ENCODE data around the gene SYCP2.

SYCP2 gene

DNA sequence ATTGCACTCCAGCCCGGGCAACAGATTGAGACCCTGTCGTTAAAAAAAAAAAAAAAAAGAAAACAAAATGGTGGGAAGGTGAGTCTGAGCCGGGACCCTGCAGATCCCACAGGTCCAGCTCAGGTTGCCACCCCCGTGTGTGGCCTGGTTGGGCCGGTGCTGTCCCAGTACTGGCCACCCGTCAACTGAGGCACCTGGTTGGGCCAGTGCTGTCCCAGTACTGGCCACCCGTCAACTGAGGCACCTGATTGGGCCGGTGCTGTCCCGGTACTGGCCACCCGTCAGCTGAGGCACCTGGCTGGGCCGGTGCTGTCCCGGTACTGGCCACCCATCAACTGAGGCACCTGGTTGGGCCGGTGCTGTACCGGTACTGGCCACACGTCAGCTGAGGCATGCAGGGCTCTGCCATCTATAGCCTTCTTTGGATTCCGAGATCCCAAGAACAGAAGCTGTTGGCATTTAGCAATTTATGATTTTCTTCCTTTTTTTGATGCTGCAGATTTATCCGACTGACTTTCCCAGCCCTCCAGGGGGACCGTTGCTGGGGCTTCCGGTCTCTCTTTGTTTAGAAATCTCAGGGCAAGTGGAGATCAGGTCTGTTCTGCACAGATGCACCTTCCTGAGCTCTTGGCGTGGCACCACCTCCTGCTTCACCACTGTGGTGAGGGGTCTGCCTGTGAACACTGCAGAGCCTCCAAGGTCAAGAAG lies 113.8 kb downstream of the SYCP2 start:
- TF ChIP-seq, protein P1, sequence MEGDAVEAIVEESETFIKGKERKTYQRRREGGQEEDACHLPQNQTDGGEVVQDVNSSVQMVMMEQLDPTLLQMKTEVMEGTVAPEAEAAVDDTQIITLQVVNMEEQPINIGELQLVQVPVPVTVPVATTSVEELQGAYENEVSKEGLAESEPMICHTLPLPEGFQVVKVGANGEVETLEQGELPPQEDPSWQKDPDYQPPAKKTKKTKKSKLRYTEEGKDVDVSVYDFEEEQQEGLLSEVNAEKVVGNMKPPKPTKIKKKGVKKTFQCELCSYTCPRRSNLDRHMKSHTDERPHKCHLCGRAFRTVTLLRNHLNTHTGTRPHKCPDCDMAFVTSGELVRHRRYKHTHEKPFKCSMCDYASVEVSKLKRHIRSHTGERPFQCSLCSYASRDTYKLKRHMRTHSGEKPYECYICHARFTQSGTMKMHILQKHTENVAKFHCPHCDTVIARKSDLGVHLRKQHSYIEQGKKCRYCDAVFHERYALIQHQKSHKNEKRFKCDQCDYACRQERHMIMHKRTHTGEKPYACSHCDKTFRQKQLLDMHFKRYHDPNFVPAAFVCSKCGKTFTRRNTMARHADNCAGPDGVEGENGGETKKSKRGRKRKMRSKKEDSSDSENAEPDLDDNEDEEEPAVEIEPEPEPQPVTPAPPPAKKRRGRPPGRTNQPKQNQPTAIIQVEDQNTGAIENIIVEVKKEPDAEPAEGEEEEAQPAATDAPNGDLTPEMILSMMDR (conservative IDR thresholded peaks at IDR 0.05): no peak

DNA sequence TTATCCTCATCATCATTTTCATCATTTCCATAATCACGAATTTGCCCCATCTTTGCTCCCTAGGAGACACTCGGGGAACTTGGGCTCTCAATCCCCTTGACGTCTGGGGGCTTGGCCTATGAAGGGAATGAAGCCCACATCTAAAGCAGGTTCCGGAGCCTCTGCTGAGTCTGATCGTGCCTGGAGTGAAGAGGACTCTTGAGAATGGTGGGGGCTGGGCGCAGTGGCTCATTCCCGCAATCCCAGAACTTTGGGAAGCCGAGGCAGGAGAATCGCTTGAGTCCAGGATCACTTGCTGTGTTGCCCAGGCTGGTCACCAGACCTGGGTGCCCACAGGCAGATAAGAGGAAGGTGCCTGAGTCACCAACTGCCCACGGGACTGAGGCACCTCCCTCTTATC lies 114.5 kb downstream of the SYCP2 start:
- TF ChIP-seq, protein P1 (conservative IDR thresholded peaks at IDR 0.05): no peak

More for the DNA sequence above, 113.8 kb downstream of the SYCP2 start:
- no peak overlapping the region for H3K27ac ChIP-seq

DNA sequence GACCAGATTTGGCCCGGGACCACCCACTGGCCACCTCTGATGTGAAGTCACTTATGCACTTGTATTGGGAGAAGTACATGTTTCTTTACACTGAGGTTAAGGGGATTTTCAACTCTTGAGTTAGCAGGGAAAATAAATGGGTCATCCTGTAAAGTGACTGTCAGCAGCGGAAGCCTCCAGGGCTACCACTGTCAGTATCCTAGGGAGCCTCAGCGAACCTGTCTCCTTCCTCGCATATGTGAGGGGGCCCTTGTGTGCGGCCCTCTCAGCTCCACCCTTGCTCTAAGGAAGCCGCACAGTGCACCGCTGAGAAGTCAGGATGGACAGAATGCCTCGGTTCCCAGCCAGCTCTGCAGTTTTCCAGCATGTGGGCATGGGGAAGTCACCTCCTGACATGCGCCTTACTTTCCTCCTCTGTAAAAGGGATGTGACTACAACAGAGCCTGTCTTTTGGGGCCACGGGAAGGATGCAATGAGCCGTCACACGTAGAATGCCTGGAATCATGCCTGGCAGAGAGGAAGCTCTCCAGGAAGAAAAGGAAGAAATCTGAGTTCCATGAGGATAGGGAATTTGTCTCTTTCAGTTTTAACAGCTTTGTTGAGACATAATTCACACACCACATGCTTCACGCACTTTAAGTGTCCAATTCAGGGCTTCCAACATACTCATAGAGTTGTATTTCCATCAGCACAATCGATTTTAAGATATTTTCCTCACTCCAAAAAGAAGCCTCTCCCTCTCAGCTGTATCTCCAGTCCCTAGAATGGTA lies 115.4 kb downstream of the SYCP2 start:
- TF ChIP-seq, protein P1 (conservative IDR thresholded peaks at IDR 0.05): no peak
- no peak overlapping the region for H3K27ac ChIP-seq

More for the DNA sequence above, 114.5 kb downstream of the SYCP2 start:
- no peak overlapping the region for H3K27ac ChIP-seq

DNA sequence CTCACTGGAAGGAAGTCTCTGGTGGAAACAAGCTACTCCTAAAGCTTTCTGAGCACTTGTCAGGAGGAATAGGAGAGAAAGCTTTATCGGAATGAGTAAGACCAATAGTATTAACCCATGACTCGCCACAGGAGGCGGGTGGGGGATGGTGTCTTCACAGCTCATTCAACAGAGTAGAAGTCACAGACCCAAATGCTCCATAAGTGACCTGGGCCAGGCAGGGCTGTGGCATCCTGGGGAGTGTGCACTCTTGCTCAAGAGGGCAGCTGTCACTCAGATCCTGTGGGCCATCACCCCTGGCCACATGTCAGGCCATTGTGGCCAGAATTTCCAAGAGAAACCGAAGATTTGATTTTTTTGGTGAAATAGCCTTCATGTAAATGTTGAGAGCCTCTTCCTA lies 116.0 kb downstream of the SYCP2 start:
- TF ChIP-seq, protein P1 (conservative IDR thresholded peaks at IDR 0.05): no peak
- no peak overlapping the region for H3K27ac ChIP-seq

DNA sequence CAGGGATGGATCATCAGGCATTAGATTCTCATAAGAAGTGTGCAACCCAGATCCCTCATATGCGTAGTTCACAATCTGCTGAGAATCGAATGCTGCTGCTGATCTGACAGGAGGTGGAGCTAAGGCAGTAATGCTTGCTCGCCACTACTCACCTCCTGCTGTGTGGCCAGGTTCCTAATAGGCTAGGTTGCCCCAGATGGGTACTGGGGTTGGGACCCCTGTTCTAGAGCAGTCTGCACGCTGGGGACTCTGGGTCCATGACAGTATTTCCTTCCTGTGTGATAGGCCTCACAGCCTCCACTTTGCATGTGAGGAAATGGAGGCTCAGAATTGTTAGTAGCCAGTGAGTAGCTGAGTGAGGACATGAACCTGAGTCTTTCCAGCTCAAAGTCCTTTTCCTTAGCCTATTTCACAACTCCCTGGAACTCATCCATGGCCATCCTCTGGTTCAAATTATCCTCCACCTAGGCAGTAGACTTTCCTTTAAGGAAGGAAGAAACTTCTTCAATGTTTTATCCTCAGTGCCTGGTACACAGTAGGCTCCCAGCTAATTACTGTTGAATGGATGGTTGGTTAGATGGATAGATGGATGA lies 117.2 kb downstream of the SYCP2 start:
- TF ChIP-seq, protein P1 (conservative IDR thresholded peaks at IDR 0.05): no peak
- H3K27ac ChIP-seq: no peak overlapping the region

DNA sequence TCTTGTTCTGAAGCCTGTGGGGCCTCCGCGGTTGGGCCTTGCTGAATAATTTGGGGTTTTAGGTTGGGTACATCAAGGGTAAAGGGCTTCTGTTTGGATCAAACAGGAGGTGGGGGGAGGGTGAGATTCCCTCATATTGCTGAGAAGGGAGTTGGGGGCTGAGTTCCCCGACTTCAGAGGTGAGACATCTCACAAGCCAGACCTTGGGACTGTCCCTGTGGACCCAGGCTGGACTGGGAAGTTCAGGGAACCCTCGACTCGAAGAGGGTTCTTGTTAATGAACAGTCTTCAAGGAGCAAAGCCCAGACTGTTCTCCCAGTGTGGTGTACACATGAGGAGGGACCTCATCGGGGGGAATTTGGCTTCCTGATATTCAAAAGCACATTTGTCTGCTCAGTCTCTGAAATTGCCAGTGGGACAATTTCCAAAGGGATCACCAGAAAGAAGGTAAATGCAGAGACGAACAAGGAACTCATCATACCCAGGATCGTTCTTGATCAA lies 118.5 kb downstream of the SYCP2 start:
- TF ChIP-seq, protein P1 (conservative IDR thresholded peaks at IDR 0.05): no peak

More for the DNA sequence above, 118.5 kb downstream of the SYCP2 start:
- H3K27ac ChIP-seq: no peak overlapping the region

All from VCaP (cell line).